Measurements from ENCODE around the gene LRP1B.

The LRP1B gene

DNA sequence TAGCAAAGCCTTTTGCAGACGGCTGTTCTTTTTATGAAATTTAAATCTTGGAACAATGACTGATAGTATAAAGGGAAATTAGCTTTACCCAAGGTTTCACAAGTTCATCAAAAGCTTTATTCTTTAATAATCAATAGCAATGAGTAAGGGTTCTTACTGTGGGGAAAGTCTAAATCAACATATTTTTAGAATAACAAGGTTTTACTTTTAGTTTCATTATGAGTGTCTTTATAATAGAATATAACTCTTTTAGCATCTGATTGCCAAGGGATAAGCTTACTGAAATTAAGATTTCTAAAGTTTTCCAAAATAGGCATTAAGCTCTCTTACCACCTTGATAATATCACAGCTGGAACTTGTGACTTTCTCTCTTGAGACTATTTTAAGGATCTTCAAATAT is 1489.7 kb downstream of the LRP1B start:
- DNase-seq: no peak

DNA sequence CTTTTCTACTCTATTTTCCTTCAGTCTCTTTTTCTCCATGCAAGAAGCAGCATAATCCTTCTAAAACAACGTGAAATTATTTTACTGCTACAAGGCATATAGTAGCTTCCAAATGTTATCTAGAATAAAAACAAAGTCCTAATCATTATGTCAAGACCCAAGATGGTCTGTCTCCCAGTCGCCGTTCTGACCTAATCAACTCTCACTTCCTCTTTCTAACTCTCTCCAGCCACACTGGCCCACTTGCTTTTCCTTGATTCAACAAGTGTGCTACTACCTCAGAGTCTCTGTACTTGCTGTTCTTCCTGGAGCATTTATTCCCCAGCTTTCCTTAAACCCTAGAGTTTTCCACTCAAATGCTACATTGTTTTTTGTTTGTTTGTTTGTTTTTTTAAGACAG is 1491.2 kb downstream of the LRP1B start:
- DNase-seq: no peak

DNA sequence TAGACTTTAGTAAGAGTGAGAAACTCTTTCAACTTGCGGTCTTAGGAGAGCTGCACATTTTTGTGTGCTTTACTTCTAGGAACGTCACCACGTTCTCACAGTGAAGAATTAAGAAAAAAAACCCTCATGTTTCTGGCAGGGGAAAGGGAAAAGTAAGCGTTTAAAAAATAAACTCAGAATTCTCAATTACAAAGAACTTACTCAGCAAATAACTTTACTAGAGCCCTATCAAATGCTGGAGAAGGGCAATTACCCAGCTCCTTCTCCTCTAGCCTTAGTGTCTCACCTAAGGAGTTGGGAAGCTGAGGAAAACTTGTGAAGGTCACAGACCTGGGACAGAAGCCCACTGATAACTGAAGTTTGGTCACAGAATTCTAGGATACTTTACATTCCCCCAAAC is 1500.3 kb downstream of the LRP1B start:
- no peak for DNase-seq

DNA sequence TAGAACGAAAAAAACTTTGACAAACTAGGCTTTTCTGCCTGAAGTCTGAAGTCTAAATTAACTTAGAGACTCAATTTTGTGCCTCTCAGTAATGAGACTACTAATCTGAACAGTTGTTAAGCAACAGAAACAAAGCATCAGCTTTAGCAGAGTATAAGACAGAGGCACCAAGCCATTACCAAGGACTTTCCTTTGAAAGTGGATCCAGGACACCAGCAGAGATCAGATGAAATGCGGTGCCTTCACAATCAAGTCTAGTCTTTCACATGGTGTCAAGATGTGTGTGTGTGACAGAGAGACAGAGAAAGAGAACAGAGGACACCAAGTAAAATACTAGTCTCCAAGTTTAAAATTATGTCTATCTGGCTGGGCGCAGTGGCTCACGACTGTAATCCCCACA is 1502.9 kb downstream of the LRP1B start:
- DNase-seq: no peak

DNA sequence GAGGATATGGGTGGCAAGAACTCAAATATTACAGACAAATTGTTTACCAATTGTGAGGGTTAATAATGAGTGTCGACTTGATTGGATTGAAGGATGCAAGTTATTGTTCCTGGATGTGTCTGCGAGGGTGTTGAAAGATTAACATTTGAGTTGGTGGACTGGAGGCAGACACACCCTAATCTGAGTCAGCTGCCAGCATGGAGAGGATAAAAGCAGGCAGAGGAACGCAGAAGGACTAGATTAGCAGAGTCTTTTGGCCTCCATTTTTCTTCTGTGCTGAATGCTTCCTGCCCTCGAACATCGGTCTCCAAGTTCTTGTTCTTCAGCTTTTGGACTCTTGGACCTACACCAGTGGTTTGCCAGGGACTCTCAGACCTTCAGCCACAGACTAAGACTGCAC is 1503.7 kb downstream of the LRP1B start:
- no peak for DNase-seq

DNA sequence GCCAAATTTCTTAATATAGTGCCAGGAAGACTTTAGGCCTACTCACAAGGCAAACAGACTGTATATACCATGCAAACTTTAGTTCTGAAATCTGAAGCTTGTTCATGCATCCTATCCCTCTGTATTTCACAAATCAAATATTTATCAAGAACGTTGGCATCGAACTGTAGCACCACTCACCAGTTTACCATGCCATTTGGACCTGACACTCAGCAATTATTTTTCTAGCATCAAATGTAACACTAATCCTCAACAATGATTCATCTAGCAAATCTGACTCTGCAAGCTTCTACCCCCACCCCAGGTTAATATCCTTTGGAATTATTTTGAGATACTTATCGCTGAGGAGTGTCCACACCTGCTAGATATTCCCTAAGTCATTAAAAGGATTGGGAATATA is 1506.6 kb downstream of the LRP1B start:
- no peak for DNase-seq

DNA sequence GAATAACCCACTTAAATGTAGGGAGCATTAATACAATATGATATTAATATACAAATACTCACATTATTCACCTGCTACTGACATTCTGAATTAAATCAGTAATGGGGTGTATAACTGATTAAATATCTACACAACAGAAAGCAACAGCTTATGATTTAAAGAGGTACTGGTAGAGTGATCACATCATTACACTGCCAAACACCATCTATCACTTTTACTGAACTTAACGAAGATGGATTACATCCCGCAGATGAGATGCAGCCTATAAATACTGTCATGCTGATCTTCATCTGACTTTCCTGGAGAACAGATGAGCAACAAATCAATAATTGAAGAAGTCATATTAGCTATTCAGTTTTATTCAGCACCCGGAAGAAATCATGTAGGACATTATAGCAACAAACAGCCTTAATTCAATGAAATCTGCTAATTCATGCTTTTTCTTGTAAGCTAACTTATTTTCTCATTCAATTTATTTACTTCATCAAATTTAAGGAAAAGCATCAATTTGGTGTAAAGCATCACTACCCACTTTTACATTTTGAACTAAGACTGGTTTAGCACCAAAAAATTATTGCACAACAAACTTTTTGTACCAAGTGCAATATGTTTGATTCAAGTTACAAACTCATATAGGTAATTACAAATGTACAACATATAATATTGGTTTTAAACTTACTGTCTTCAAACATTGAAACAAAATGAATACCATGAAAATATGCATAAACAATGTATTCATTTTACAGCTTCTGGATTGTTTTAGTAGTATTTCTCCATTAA is 1509.0 kb downstream of the LRP1B start:
- DNase-seq: no peak

DNA sequence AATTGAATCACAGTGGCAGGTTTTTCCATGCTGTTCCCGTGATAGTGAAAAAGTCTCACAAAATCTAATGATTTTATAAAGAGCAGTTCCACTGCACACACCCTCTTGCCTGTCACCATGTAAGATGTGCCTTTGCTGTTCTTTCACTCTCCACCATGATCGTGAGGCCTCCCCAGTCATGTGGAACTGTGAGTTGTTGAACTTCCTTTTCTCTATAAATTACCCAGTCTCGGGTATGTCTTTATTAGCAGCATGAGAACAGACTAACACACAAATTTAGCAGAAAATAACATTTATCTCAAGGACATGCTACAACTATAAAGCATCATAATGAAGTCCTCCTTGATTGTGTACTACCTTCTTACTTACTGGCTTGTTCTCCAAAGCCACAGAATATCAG is 1526.0 kb downstream of the LRP1B start:
- no peak for DNase-seq

DNA sequence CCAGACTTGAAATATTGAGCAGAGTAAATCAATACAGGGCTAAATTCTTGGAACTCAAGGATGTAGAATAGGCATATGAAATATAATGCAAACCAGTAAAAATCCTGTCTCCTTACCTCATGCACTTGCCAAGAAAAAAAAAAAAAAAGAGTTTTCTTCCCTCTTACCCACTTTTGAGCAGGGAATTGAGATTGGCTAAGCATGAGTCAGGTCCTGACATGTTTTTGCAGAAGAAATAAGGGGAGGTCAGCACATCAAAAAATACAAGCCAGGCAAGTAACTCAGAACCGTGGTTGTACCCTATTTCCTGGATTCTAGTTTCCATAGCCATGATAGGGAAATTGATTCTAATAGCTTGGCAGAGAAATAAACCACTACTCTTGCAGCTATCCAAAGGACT is 1526.7 kb downstream of the LRP1B start:
- no peak for DNase-seq

DNA sequence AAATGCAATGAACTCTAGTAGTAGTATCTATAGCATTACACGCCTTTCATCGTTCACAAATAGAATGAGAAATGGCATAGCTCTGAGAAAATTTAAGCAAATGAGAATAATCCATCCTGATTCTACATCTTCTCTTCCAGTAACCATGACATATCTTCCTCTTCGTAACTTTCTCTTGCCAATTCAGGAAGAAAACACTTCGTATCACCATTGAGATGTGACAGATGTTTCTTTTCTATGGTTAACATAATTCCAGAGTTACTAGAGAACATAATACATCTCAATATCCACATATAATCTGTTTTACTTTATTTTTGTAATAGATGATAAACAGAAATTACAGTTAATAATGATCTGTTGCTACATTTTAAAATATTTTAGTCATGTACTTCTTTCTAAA is 1527.4 kb downstream of the LRP1B start:
- no peak for DNase-seq

DNA sequence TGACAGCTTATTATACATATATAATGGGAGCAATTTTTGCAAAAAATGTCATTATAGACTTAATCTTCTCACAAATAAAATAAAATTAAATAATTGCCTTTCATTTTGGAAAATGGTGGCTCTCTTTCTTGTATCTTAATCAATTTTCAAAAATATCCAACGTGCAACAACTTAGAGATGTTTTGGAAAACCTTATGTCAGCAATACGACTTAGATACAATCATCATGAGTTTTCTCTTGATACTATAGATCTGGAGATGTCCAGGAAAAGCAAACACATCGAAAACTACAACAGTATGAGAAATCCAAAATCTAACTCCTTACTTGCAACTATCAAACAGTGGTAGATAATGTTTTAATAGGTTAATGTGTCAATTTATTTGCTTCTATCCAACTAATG is 1529.0 kb downstream of the LRP1B start:
- DNase-seq: no peak

DNA sequence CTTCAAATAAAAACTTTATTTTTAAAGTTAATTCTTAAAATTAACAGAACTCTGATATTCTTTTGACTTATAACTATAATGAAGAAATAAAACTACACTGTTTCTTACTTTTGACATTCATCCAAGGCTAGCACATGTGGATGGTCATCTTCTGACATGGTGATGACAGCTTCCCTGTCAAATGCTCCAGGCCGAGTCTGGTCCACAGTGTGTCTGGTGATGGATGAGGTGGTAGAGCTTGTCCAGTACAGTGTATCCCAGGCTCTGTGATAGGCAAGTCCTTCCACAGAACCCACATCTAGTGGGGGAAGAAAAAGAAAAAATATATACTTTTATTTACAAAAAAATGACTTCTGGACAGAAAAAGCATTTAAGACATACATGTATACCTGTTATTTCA is 1529.5 kb downstream of the LRP1B start:
- DNase-seq: no peak

DNA sequence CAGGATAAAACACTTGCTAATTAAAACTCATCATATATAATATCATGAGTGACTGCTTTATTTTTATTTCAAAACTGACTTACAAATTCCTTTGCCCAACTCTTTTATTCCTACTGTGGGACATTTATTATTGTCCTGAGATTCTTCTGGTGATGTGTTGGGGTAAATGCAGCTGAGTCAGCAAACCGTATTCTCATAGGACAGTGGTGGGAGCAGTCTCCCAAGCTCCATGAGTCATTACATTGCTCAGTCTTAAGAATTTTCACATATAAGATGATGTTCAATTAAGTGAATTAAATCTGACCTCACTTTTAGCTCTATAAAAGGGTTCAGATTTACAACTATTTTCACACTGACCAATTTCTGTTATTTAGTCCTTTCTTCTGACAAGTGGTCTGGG is 1530.7 kb downstream of the LRP1B start:
- DNase-seq: no peak

DNA sequence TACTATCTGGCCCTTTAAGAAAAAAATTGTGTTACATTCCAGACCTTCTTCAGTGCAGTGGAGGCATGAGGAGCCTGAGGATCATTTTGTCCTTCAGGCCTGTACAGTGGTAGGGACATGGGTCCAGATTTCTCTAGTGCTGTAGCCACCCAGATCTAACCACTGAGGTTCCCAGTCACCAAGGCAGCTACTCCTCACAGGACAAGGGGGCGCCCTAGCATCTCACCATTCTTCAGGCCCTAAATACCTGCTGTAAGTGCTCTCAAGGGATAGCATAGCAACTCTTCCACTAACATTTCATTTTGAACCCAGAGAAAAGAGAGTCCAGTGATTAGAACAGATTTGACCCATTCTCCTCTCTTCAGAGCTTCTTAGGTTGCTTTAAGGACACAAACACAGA is 1533.0 kb downstream of the LRP1B start:
- DNase-seq: no peak

DNA sequence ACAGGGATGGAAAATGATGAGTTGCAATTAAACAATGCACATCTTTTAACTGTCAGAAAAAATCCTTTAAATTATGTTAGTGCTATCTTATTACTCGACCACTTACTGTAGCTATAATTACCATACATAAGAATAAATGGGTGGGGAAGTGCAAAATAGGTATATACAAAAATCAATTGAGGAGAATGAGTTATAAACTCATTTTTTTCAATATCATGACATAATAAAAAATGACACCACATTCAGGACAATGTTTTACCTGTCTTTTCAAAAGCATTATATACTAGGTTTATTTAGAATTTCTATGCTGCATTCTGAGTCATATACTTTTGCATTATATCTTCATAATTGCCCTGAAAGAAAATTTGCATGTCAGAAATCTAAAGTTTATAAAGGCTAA is 1533.6 kb downstream of the LRP1B start:
- DNase-seq: no peak

DNA sequence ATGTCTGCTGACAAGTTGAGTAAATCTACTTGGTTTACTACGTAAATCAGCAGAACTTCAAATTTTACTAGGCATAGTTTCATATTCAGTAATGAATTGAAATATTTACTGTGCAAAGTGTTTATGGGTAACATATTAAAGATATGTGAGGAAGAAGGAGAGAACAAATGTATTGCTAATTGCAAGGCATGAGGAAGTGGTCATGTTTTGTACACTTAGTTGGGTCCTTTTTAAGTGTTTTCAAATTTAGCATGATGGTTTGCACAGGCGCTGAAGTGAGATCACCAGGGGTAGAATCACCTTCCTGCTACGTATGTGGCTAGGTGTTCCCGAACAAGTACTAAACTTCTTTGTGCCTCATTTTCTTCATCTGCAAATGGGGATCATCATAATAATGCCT is 1534.4 kb downstream of the LRP1B start:
- no peak for DNase-seq

DNA sequence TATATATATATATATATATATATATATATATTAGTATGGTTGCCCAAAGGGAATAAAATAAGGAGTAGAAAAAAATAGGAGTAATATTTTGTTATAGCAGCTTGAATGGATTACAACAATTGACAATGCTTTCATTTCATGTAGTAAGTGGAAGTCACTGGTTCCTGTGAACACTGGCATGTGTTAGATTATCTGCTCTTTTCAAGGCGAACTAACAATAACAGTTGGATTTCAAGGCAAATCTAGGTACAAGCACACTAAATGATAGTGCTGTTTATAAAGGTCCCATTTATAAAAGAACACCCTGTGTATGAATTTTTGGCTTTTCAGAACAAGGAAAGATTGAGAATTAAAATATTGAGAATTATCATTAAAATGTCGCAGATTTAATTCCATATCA is 1535.7 kb downstream of the LRP1B start:
- DNase-seq: no peak

DNA sequence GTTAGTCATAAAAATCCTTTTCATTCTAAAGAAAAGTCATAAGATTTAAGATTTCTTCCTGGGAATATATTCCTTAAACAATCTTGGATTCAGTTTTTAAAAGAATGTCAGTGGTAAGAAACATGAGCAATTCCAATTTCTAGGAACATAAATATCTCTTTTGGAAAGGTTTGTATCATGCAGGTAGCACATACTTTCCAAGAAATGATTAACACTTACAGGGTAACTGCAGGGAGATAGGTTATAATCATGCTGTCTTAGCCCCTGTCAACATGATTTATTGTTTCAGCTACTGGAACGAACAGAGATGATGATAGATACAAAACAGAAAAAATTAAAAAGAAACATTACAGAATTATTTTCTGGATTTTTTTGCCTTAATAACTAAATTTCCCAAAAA is 1537.7 kb downstream of the LRP1B start:
- DNase-seq: no peak

DNA sequence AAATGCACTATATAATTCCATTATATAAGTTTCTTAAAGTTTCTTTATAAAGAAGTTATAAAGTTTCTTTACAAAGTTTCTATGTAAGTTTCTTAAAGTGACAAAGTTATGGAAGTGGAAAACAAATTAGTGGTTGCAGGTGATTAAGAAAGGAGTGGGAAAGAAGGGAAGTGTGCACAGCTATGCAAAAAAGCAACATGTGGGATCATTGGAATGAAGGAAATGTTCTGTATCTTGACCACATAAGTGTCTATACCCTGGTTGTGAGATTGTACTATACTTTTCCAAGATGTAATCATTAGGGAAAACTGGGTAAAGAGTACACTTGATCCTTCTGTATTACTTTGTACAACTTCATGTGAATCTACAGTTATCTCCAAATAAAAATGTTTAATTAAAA is 1541.1 kb downstream of the LRP1B start:
- no peak for DNase-seq

DNA sequence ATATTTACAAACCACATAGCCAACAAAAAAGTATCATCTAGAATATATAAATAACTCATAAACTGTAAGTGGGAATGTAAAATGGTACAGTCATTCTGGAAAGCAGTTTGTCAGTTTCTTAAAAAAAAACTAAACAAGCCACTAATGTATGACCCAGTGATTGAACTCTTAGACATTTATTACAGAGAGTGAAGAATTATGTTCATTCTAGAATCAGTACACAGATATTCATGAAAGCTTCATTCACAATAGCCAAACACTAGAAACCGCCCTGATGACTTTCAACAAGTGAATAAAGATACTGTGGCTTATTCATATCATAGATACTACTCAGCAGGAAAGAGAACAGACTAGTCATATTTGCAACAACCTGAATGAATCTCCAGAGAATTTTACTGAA is 1541.5 kb downstream of the LRP1B start:
- DNase-seq: no peak

DNA sequence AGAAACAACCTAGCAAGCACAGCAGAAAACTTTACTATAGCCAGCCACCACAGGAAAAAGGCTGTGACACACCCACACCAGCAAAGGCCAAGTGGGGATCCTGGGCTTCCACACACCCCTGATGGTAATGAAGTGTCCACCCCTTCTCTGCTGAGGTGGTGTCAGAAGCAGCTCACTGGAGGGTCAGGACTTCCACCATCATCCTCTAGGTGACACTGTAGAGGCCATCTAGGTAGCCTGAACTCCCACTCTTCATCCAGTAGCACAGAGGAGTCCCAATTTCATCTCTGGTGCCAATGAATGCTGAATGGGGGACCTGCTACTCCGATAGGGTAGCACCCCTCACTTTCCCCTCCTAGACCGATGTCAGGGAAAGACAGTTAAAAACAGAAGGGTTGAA is 1544.4 kb downstream of the LRP1B start:
- DNase-seq: peak; percentile 2

DNA sequence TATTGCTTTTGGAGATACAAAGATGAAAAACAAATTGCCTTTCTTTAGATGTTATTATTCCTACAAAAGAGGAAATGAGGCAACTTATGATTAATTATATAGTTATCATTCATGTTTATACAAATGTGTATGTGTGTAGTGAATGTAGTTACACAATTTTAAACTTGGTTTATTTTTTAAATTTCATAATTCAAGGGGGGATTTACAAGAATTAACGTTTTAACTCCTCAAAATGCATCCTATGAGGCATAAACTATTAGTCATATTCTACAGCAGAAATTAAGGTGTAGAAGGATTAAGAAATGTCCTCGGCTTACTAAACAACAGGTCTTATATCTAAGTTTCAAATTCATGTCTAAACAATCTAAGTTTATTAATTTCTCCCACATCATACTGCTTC is 1545.8 kb downstream of the LRP1B start:
- no peak for DNase-seq

DNA sequence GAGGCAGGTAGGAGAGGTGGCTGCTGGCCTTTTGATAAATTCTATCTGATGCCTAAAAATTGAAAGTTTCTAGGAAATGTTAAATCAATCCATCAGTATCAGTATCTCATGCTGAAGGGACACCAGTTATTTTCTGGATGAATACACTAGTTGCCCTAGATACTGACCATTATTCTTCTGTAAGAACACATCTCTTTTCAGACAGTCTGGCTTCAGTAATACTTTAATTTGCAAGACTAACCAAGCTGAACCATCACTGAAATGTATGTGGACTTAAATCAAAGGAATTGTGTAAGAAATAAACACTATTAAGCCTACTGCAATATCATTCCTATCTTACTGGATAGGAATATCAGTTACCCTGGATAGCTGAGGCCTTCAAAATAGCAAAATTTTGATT is 1546.3 kb downstream of the LRP1B start:
- DNase-seq: no peak

DNA sequence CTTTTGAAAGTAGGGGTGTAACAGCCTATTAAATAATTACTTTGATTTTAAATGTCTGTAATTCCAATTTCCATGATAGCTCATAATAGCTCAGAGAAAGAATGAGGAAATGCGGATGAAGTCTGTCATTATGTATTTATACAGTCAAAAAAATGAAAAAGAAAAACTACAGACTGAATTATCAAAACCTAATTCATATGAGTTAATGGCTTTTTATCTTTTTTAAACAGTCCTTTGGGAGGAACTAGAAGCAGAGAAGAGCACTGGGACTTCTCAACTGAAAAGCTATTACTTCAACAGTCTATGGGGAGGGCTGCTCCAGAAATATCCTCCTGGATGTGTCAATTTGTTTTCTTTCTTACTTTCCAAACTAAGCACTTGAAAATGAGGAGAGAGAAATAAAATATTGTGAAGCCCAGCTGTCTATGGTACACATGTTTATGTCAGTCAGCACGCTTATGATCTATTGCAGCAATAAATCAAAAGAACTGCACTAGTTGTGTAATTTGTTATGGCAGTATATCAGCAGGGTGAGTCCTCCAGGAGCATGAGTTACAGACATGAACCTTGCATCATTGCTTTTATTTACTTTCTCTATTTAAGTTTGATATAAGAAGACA is 1550.2 kb downstream of the LRP1B start:
- DNase-seq: no peak

DNA sequence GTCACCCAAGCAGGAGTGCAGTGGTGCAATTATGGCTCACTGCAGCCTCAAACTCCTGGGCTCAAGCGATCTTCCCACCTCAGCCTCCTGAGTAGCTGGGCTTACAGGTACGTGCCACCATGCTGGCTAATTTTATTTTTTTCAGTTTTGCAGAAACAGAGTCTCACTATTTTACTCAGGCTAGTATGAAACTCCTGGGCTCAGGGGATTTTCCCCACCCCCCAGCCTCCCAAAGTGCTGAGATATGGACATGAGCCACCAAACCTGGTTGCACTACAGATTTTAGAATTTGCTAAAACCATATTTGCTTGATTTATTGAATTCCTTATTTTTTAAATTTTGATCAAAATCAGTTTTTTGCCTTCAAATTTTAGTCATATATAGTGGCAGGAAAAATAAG is 1553.4 kb downstream of the LRP1B start:
- DNase-seq: no peak
